ENCODE data around the gene DOCK7.

The DOCK7 gene

GRCh38 chr1:62508187-62508758, 179.9 kb downstream of the DOCK7 start:
- Histone ChIP-seq H3K4me2 (ENCODE audit: low read depth, low read length) (no peak overlapping the region), H4K20me1 (ENCODE audit: insufficient read depth, low read length) (no peaks in the 10 kb centered on the region), H3K9me2 (replicated peaks; ENCODE audit: insufficient read depth, low read length) (no peaks in the 10 kb centered on the region), H3F3A (ENCODE audit: insufficient read depth, low read length) (no peaks in the 10 kb centered on the region), H3K9me3 (replicated peaks; ENCODE audit: insufficient read depth, low read length) (no peaks in the 10 kb centered on the region), H3K9ac (ENCODE audit: low read length) (no peak overlapping the region), H3K4me3 (ENCODE audit: low read length) (no peak overlapping the region), H3K4me1 (ENCODE audit: low read length) (no peaks in the 10 kb centered on the region), H3K36me3 (replicated peaks; ENCODE audit: insufficient read depth, low read length) (no peaks in the 10 kb centered on the region), H3K79me2 (ENCODE audit: low read length) (no peaks in the 10 kb centered on the region), H2AFZ (ENCODE audit: low read length) (no peak overlapping the region), H3K27ac (ENCODE audit: low read length) (no peak overlapping the region), H3K27me3 (replicated peaks; ENCODE audit: insufficient read depth, low read length) (no peaks in the 10 kb centered on the region)
- TF ChIP-seq EZH2phosphoT487 (IDR thresholded peaks at IDR 0.05; ENCODE audit: low read length): no peak
- TF ChIP-seq, protein P1, sequence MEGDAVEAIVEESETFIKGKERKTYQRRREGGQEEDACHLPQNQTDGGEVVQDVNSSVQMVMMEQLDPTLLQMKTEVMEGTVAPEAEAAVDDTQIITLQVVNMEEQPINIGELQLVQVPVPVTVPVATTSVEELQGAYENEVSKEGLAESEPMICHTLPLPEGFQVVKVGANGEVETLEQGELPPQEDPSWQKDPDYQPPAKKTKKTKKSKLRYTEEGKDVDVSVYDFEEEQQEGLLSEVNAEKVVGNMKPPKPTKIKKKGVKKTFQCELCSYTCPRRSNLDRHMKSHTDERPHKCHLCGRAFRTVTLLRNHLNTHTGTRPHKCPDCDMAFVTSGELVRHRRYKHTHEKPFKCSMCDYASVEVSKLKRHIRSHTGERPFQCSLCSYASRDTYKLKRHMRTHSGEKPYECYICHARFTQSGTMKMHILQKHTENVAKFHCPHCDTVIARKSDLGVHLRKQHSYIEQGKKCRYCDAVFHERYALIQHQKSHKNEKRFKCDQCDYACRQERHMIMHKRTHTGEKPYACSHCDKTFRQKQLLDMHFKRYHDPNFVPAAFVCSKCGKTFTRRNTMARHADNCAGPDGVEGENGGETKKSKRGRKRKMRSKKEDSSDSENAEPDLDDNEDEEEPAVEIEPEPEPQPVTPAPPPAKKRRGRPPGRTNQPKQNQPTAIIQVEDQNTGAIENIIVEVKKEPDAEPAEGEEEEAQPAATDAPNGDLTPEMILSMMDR (IDR thresholded peaks at IDR 0.05; ENCODE audit: low read length): peak; percentile 66
- peak; percentile 47 for DNase-seq

GRCh38 chr1:62500210-62500609, 188.0 kb downstream of the DOCK7 start:
- Histone ChIP-seq H4K20me1 (ENCODE audit: insufficient read depth, low read length) (no peaks in the 10 kb centered on the region), H3F3A (ENCODE audit: insufficient read depth, low read length) (no peaks in the 10 kb centered on the region), H3K4me1 (ENCODE audit: low read length) (no peaks in the 10 kb centered on the region), H3K27ac (ENCODE audit: low read length) (no peak overlapping the region), H3K4me3 (ENCODE audit: low read length) (no peak overlapping the region), H3K36me3 (replicated peaks; ENCODE audit: insufficient read depth, low read length) (no peaks in the 10 kb centered on the region), H2AFZ (ENCODE audit: low read length) (no peak overlapping the region), H3K9ac (ENCODE audit: low read length) (no peak overlapping the region), H3K9me3 (replicated peaks; ENCODE audit: insufficient read depth, low read length) (no peaks in the 10 kb centered on the region), H3K9me2 (replicated peaks; ENCODE audit: insufficient read depth, low read length) (no peaks in the 10 kb centered on the region), H3K4me2 (ENCODE audit: low read depth, low read length) (no peak overlapping the region), H3K27me3 (replicated peaks; ENCODE audit: insufficient read depth, low read length) (no peaks in the 10 kb centered on the region), H3K79me2 (ENCODE audit: low read length) (no peaks in the 10 kb centered on the region)
- TF ChIP-seq EZH2phosphoT487 (IDR thresholded peaks at IDR 0.05; ENCODE audit: low read length): no peak
- TF ChIP-seq, protein P1 (IDR thresholded peaks at IDR 0.05; ENCODE audit: low read length): no peak
- DNase-seq: no peak

- no peaks in the 10 kb centered on the region for H3K9me3 ChIP-seq (replicated peaks; ENCODE audit: insufficient read depth, low read length)
- no peak overlapping the region for H2AFZ ChIP-seq (ENCODE audit: low read length)
- no peaks in the 10 kb centered on the region for H3K79me2 ChIP-seq (ENCODE audit: low read length)
- no peaks in the 10 kb centered on the region for H4K20me1 ChIP-seq (ENCODE audit: insufficient read depth, low read length)
- H3K9me2 ChIP-seq (replicated peaks; ENCODE audit: insufficient read depth, low read length): no peaks in the 10 kb centered on the region
- H3K4me3 ChIP-seq (ENCODE audit: low read length): no peak overlapping the region
- H3K36me3 ChIP-seq (replicated peaks; ENCODE audit: insufficient read depth, low read length): no peaks in the 10 kb centered on the region
- no peaks in the 10 kb centered on the region for H3K27me3 ChIP-seq (replicated peaks; ENCODE audit: insufficient read depth, low read length)
- DNase-seq: no peak
- no peak for TF ChIP-seq EZH2phosphoT487 (IDR thresholded peaks at IDR 0.05; ENCODE audit: low read length)
- no peak for TF ChIP-seq EZH2 (optimal IDR thresholded peaks at IDR 0.05; ENCODE audit: low read depth, low read length)
- TF ChIP-seq, protein P1 (IDR thresholded peaks at IDR 0.05; ENCODE audit: low read length): no peak
- no peak overlapping the region for H3K4me2 ChIP-seq (ENCODE audit: low read depth, low read length)
- no peaks in the 10 kb centered on the region for H3F3A ChIP-seq (ENCODE audit: insufficient read depth, low read length)
- H3K4me1 ChIP-seq (ENCODE audit: low read length): no peaks in the 10 kb centered on the region
- H3K27ac ChIP-seq (ENCODE audit: low read length): no peak overlapping the region
- no peak overlapping the region for H3K9ac ChIP-seq (ENCODE audit: low read length)
Observed at GRCh38 chr1:62494137-62494536, 194.0 kb downstream of the DOCK7 start.
